ENCODE results near the gene DCUN1D5.
"Not testable (repeated sequence)": the region's sequence is repeated elsewhere in the genome, so short reads cannot be mapped to it uniquely, and the experiment has no call there.

The DCUN1D5 gene

GRCh38 chr11:103035791-103036434 is 56.0 kb downstream of the DCUN1D5 start:
- CTCF ChIA-PET = interaction anchor here (0.6 to 0.7 kb wide), 4 partner anchors 30 to 542 kb away, joined by 3 read pairs; no protein-coding TSS in a partner anchor
- DNase-seq (ENCODE audit: low spot score) = peak; percentile 53

DNA sequence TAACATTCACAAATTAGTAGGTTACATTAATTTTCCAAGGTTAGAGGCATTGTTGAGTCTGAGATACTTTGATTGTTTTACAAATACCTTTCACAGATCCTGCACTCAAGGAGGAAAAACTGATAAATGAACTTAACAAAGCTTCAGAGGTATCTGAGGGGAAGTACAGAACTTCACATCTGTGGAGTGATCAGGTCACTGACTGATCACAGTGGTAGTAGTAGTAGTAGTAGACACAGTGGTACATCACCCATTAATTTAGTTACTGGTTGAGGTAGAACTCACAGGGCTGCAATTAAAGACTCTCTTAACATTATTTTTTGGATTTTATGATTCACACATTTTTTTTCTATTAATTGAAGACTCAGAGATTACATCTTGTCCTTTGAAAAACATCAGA is 56.7 kb downstream of the DCUN1D5 start:
- ChIA-PET POLR2A (ENCODE audit: low non-redundant PET) (no interaction called here), CTCF (no interaction called here)
- no peak for DNase-seq (ENCODE audit: low spot score)
- no peak overlapping the region for H3K27ac ChIP-seq
- TF ChIP-seq, protein P1, sequence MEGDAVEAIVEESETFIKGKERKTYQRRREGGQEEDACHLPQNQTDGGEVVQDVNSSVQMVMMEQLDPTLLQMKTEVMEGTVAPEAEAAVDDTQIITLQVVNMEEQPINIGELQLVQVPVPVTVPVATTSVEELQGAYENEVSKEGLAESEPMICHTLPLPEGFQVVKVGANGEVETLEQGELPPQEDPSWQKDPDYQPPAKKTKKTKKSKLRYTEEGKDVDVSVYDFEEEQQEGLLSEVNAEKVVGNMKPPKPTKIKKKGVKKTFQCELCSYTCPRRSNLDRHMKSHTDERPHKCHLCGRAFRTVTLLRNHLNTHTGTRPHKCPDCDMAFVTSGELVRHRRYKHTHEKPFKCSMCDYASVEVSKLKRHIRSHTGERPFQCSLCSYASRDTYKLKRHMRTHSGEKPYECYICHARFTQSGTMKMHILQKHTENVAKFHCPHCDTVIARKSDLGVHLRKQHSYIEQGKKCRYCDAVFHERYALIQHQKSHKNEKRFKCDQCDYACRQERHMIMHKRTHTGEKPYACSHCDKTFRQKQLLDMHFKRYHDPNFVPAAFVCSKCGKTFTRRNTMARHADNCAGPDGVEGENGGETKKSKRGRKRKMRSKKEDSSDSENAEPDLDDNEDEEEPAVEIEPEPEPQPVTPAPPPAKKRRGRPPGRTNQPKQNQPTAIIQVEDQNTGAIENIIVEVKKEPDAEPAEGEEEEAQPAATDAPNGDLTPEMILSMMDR (conservative IDR thresholded peaks at IDR 0.05; ENCODE audit: low read depth) = no peak

More at GRCh38 chr11:103035791-103036434, 56.0 kb downstream of the DCUN1D5 start:
- H3K27ac ChIP-seq = no peak overlapping the region
- POLR2A ChIA-PET (ENCODE audit: low non-redundant PET) = no interaction called here
- TF ChIP-seq, protein P1 (conservative IDR thresholded peaks at IDR 0.05; ENCODE audit: low read depth) = peak; percentile 58

DNA sequence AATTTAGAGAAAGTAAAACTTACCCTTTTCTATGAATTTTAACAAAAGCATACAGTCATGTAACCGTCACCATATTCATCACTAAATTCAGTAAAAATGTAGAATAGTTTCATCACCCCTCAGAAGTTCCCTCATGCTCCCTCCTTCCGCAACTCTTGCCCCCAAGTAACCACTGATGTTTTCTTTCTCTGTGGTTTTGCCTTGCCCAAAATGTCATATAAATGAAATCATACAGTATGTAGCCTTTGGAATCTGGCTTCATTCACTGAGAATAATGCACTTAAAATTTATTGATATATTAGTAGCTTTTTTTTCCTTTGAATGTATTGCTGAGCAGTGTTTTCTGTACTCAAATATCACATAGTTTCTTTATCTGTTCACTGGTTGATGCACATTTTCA is 60.1 kb downstream of the DCUN1D5 start:
- DNase-seq (ENCODE audit: low spot score) = no peak
- no peak overlapping the region for H3K27ac ChIP-seq
- ChIA-PET CTCF (interaction anchor here (0.6 kb wide), 1 partner anchor 54 kb away, joined by 3 read pairs; no protein-coding TSS in a partner anchor), POLR2A (ENCODE audit: low non-redundant PET) (no interaction called here)
- TF ChIP-seq, protein P1 (conservative IDR thresholded peaks at IDR 0.05; ENCODE audit: low read depth) = no peak

DNA sequence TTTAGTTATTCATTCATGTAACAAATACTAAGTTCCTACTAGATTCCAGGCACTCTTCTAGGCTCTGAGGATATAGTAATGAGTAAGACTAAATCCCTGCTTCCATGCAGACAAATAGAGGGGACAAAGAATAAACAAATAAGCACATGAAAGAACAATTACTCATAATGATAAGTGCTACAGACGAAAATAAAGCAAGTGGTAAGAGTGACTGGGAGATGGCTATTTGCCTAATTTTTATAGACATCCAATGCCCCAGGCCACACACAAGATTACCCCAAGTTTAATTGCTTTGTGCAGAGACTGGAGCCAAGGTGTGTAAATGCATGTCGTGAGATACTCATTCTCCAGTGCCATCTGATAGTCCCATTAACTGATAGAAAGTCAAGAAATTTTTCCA is 62.6 kb downstream of the DCUN1D5 start:
- no peak for DNase-seq (ENCODE audit: low spot score)
- CTCF ChIA-PET = no interaction called here
- POLR2A ChIA-PET (ENCODE audit: low non-redundant PET) = no interaction called here
- TF ChIP-seq, protein P1 (conservative IDR thresholded peaks at IDR 0.05; ENCODE audit: low read depth) = no peak
- no peak overlapping the region for H3K27ac ChIP-seq

GRCh38 chr11:103028304-103029020 is 63.5 kb downstream of the DCUN1D5 start:
- POLR2A ChIA-PET (ENCODE audit: low non-redundant PET); CTCF ChIA-PET; DNase-seq (ENCODE audit: low spot score); H3K27ac ChIP-seq: not testable (repeated sequence)

- H3K27ac ChIP-seq = no peak overlapping the region
- ChIA-PET POLR2A (ENCODE audit: low non-redundant PET) (no interaction called here), CTCF (no interaction called here)
- no peak for DNase-seq (ENCODE audit: low spot score)
- TF ChIP-seq, protein P1 (conservative IDR thresholded peaks at IDR 0.05; ENCODE audit: low read depth) = no peak
These were observed 67.9 kb downstream of the DCUN1D5 start for GRCh38 chr11:103024086-103024485.

- TF ChIP-seq, protein P1 (conservative IDR thresholded peaks at IDR 0.05; ENCODE audit: low read depth) = no peak
- no peak for DNase-seq (ENCODE audit: low spot score)
- POLR2A ChIA-PET (ENCODE audit: low non-redundant PET) = no interaction called here
- CTCF ChIA-PET = no interaction called here
- H3K27ac ChIP-seq = no peak overlapping the region
These were observed 75.9 kb downstream of the DCUN1D5 start for GRCh38 chr11:103016031-103016430.
